ENCODE results near the gene SORL1. TPM values are rescaled to one million over a fixed set of nuclear protein-coding genes. Genes with fewer than 3 reads are reported as not detected.

SORL1 gene
- total and polyA plus RNA-seq, 9 of the 15 experiments (the other 6 are each of a cell fraction or from before 2014, with no cell fraction given): 0.01 to 0.66 TPM; not detected in 7

DNA sequence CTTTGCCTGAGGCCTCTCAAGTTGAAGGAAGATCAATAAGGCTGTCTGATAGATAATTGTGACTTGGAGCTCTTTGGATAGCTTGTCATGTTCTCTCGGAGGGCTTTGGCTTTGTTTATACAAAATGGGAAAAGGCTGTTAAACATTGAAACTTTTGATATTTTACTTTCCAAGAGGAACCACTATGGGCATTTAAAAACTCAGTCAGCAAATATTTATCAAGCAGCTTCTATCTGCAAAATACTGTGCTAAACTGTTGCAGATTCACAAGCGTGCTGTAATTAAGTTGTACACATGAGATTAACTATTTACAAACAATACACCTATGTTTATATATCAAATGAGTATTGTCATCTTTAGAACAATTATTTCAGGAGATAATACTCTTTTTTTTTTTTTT, 34.5 kb upstream of the SORL1 start:
- H3K27me3 ChIP-seq (ENCODE audit: control insufficient read depth in 2 of 2, insufficient read depth in 2 of 2, low read length in 2 of 2): peaks cover 0 to 3% of the 10 kb centered on the region in 2 experiments; a peak in 1 of 5 replicates
- no peaks in the 10 kb centered on the region for H3K36me3 ChIP-seq (ENCODE audit: control insufficient read depth, insufficient read depth, low read length)
- ChIA-PET CTCF (ENCODE audit: low intra/inter-chr PET ratio) (no interaction called here), POLR2A (no interaction called here)
- no peak overlapping the region for H3K27ac ChIP-seq (ENCODE audit: extremely low read depth, low read depth, low read length)
- no peak overlapping the region for H3K4me3 ChIP-seq
- no peak for DNase-seq (ENCODE audit: extremely low read depth in 1 of 4, low spot score in 3 of 4)
- BruUV-seq (replicated peaks): no TSS peak
- no peak for ATAC-seq
- no peaks in the 10 kb centered on the region for H3K9me3 ChIP-seq (replicated peaks; ENCODE audit: control insufficient read depth, insufficient read depth, low read depth, low read length)
- TF ChIP-seq C11orf30 (IDR thresholded peaks at IDR 0.05; ENCODE audit: low read depth): peak; percentile 24; the same call in 1 of the 2 replicates
- no peak for TF ChIP-seq ZNF785 (CRISPR knock-in tag; IDR thresholded peaks at IDR 0.05)
- TF ChIP-seq NR4A1 (CRISPR knock-in tag; IDR thresholded peaks at IDR 0.05): no peak
- TF ChIP-seq NR4A1 (tag; IDR thresholded peaks at IDR 0.05): no peak
- TF ChIP-seq ZNF316 (IDR thresholded peaks at IDR 0.05): peak; percentile 28; the same call in 1 of the 2 replicates
- no peak for TF ChIP-seq ZNF639 (CRISPR knock-in tag; conservative IDR thresholded peaks at IDR 0.05 in 1 of 2, IDR thresholded peaks at IDR 0.05 in 1 of 2)
- no peak for TF ChIP-seq ZNF778 (CRISPR knock-in tag; IDR thresholded peaks at IDR 0.05)
- TF ChIP-seq PHTF2 (CRISPR knock-in tag; IDR thresholded peaks at IDR 0.05): no peak
- intact Hi-C loops (cut with micrococcal nuclease) (no loop called here), in situ Hi-C loops (cut with MboI) (no loop called here)
- no peak overlapping the region for H3K4me2 ChIP-seq (ENCODE audit: insufficient read depth, low read length)
- no peaks in the 10 kb centered on the region for H4K20me1 ChIP-seq (replicated peaks; ENCODE audit: control insufficient read depth, insufficient read depth, low read length)
- H2AFZ ChIP-seq (ENCODE audit: low read depth, low read length): no peak overlapping the region
- no peaks in the 10 kb centered on the region; a peak in 1 of 5 replicates for H3K4me1 ChIP-seq (replicated peaks in 1 of 2; ENCODE audit: control insufficient read depth in 2 of 2, insufficient read depth in 2 of 2, low read length in 2 of 2)
- H3K79me2 ChIP-seq (ENCODE audit: control insufficient read depth, insufficient read depth, low read length): no peaks in the 10 kb centered on the region
- FAIRE-seq: no peak
- 0% methylated on average over 2 of the region's 2 CpGs for WGBS (ENCODE audit: insufficient coverage, low coverage, missing lambda C conversion rate)
- no peaks in the 10 kb centered on the region for H3K9me1 ChIP-seq (ENCODE audit: control insufficient read depth, insufficient read depth, low read length)
- H3K9ac ChIP-seq (ENCODE audit: insufficient read depth in 1 of 2, low read depth in 2 of 2, low read length in 2 of 2): no peak overlapping the region
